WTC11 (cell line): ENCODE data around the gene DMD. TPM values are rescaled to one million over a fixed set of nuclear protein-coding genes. Genes with fewer than 3 reads are reported as not detected.

Experiments
- ATAC-seq: fragments of 200-7000 bp; cut with Tn5 transposase; 2 replicates; pipeline ENCODE4 v1.10.0; 2021; ENCODE audit warnings: mild to moderate bottlenecking, moderate library complexity
- CTCF ChIA-PET: fragments of 300-600 bp; sonication (Branson Sonifier 250); formaldehyde crosslinking; loops from one replicate; lab custom pipeline; 2021; ENCODE audit warnings: antibody characterized with exemption; lab: Charles Lee
- POLR2A ChIA-PET: fragments of 350-600 bp; sonication (Branson Sonifier 250); formaldehyde crosslinking; loops from one replicate; lab custom pipeline; 2021; ENCODE audit warnings: antibody characterized with exemption; lab: Charles Lee
- DNase-seq: peaks from one replicate; pipeline ENCODE4 v3.0.0; 2021; ENCODE audit warnings: low spot score
- H3K27ac Mint-ChIP-seq: 2 replicates; pipeline ENCODE4 v1.8.0; 2021; ENCODE audit warnings: mixed read lengths
- H3K27me3 Mint-ChIP-seq: 2 replicates; pipeline ENCODE4 v1.8.0; 2021; ENCODE audit warnings: low read depth, mild to moderate bottlenecking, moderate library complexity, mixed read lengths
- H3K36me3 Mint-ChIP-seq: 2 replicates; pipeline ENCODE4 v1.8.0; 2021; ENCODE audit warnings: mixed read lengths
- H3K4me1 Mint-ChIP-seq: 2 replicates; pipeline ENCODE4 v1.8.0; 2022; ENCODE audit warnings: mixed read lengths
- H3K4me3 Mint-ChIP-seq: 2 replicates; pipeline ENCODE4 v1.8.0; 2021; ENCODE audit warnings: mild to moderate bottlenecking, moderate library complexity, mixed read lengths
- H3K9me3 Mint-ChIP-seq: 2 replicates; pipeline ENCODE4 v1.8.0; 2021; ENCODE audit warnings: mixed read lengths
- ATF6 ChIP-seq: sonication (generic); formaldehyde crosslinking; IDR thresholded peaks from 2 replicates; pipeline ENCODE4 v1.8.1; 2023; ENCODE audit warnings: mild to moderate bottlenecking, missing genetic modification reagents
- E2F4 ChIP-seq: sonication (generic); formaldehyde crosslinking; IDR thresholded peaks from 2 replicates; pipeline ENCODE4 v1.8.1; 2022; ENCODE audit warnings: low read depth, mild to moderate bottlenecking, moderate library complexity, missing genetic modification reagents, borderline replicate concordance
- FOXJ3 ChIP-seq: sonication (generic); formaldehyde crosslinking; IDR thresholded peaks from 2 replicates; pipeline ENCODE4 v1.9.0; 2021; ENCODE audit warnings: missing genetic modification reagents, mild to moderate bottlenecking, borderline replicate concordance
- FOXK1 ChIP-seq: sonication (generic); formaldehyde crosslinking; IDR thresholded peaks from 2 replicates; pipeline ENCODE4 v1.8.0; 2022; ENCODE audit warnings: mild to moderate bottlenecking, moderate library complexity, missing genetic modification reagents
- FOXP1 ChIP-seq: sonication (generic); formaldehyde crosslinking; IDR thresholded peaks from 2 replicates; pipeline ENCODE4 v1.8.0; 2022; ENCODE audit warnings: missing genetic modification reagents, mild to moderate bottlenecking, moderate library complexity, borderline replicate concordance
- GRHL2 ChIP-seq: fragments of 250-450 bp; sonication (Bioruptor Pico); IDR thresholded peaks from 2 replicates; pipeline ENCODE4 v1.8.0; 2022; ENCODE audit warnings: mild to moderate bottlenecking, moderate library complexity; ENCODE audit not compliant: insufficient replicate concordance, severe bottlenecking
- PRDM15 ChIP-seq: sonication (generic); formaldehyde crosslinking; IDR thresholded peaks from 2 replicates; pipeline ENCODE4 v1.8.0; 2022; ENCODE audit warnings: missing genetic modification reagents
- RELA ChIP-seq: sonication (generic); formaldehyde crosslinking; IDR thresholded peaks from 2 replicates; pipeline ENCODE4 v1.8.1; 2022; ENCODE audit warnings: missing genetic modification reagents, mild to moderate bottlenecking, borderline replicate concordance
- RORB ChIP-seq: fragments of 250-450 bp; sonication (Bioruptor Pico); IDR thresholded peaks from 2 replicates; pipeline ENCODE4 v1.9.0; 2021; ENCODE audit warnings: mild to moderate bottlenecking
- SMAD3 ChIP-seq: sonication (generic); formaldehyde crosslinking; IDR thresholded peaks from 2 replicates; pipeline ENCODE4 v1.8.0; 2022; ENCODE audit warnings: missing genetic modification reagents, mild to moderate bottlenecking, borderline replicate concordance
- USF1 ChIP-seq: sonication (generic); formaldehyde crosslinking; IDR thresholded peaks from 2 replicates; pipeline ENCODE4 v1.8.0; 2022; ENCODE audit warnings: mild to moderate bottlenecking, missing genetic modification reagents
- ZNF232 ChIP-seq: sonication (generic); formaldehyde crosslinking; IDR thresholded peaks from 2 replicates; pipeline ENCODE4 v1.8.0; 2022; ENCODE audit warnings: mild to moderate bottlenecking, missing genetic modification reagents
- ZNF281 ChIP-seq: sonication (generic); formaldehyde crosslinking; IDR thresholded peaks from 2 replicates; pipeline ENCODE4 v1.8.0; 2023; ENCODE audit warnings: mild to moderate bottlenecking, missing genetic modification reagents
- total RNA-seq: library from RNA; stranded (reverse); gene quantifications from 3 replicates; pipeline ENCODE4 v1.2.3, GENCODE V29; 2021
- TF ChIP-seq, protein P1 (sequence below): sonication (generic); formaldehyde crosslinking; IDR thresholded peaks from 2 replicates; pipeline ENCODE4 v1.8.1; 2022; ENCODE audit warnings: mild to moderate bottlenecking, moderate library complexity, missing genetic modification reagents
- TF ChIP-seq, protein P2 (sequence below): sonication (generic); formaldehyde crosslinking; IDR thresholded peaks from 2 replicates; pipeline ENCODE4 v1.8.0; 2023; ENCODE audit warnings: missing genetic modification reagents

Gene DMD
- total RNA-seq, 1 experiment from 2014 or later: 9.1 TPM

GRCh38 chrX:31679861-31680260, 1531.5 kb downstream of the DMD start:
- ChIA-PET CTCF (no interaction called here), POLR2A (no interaction called here)
- H3K27me3 Mint-ChIP-seq: no peaks in the 10 kb centered on the region
- DNase-seq: no peak
- H3K36me3 Mint-ChIP-seq: no peaks in the 10 kb centered on the region
- ATAC-seq: no peak
- H3K4me3 Mint-ChIP-seq: no peak overlapping the region
- H3K27ac Mint-ChIP-seq: no peak overlapping the region
- TF ChIP-seq RELA: no peak
- TF ChIP-seq, protein P1, sequence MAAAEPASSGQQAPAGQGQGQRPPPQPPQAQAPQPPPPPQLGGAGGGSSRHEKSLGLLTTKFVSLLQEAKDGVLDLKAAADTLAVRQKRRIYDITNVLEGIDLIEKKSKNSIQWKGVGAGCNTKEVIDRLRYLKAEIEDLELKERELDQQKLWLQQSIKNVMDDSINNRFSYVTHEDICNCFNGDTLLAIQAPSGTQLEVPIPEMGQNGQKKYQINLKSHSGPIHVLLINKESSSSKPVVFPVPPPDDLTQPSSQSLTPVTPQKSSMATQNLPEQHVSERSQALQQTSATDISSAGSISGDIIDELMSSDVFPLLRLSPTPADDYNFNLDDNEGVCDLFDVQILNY: no peak
- no peaks in the 10 kb centered on the region for H3K4me1 Mint-ChIP-seq
- H3K9me3 Mint-ChIP-seq: no peaks in the 10 kb centered on the region

GRCh38 chrX:31670245-31670644, 1541.1 kb downstream of the DMD start:
- Mint-ChIP-seq H3K27me3 (no peaks in the 10 kb centered on the region), H3K36me3 (0 out of 2 replicates have a peak, but pooled peaks cover 2% of the 10 kb centered on the region), H3K27ac (no peak overlapping the region), H3K4me3 (no peak overlapping the region), H3K9me3 (peaks cover 3% of the 10 kb centered on the region; the same call in 1 of the 2 replicates), H3K4me1 (no peaks in the 10 kb centered on the region)
- TF ChIP-seq SMAD3 (CRISPR knock-in tag): no peak
- TF ChIP-seq FOXJ3 (CRISPR knock-in tag): no peak
- TF ChIP-seq RORB (CRISPR knock-in tag): no peak
- no peak for TF ChIP-seq RELA
- no peak for TF ChIP-seq E2F4 (CRISPR knock-in tag)
- no peak for TF ChIP-seq ZNF232 (CRISPR knock-in tag)
- no peak for TF ChIP-seq ZNF281 (CRISPR knock-in tag)
- TF ChIP-seq ATF6: no peak
- TF ChIP-seq, protein P2, sequence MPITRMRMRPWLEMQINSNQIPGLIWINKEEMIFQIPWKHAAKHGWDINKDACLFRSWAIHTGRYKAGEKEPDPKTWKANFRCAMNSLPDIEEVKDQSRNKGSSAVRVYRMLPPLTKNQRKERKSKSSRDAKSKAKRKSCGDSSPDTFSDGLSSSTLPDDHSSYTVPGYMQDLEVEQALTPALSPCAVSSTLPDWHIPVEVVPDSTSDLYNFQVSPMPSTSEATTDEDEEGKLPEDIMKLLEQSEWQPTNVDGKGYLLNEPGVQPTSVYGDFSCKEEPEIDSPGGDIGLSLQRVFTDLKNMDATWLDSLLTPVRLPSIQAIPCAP (CRISPR knock-in tag): no peak
- DNase-seq: no peak
- no peak for ATAC-seq
- ChIA-PET POLR2A (no interaction called here), CTCF (no interaction called here)

DNA sequence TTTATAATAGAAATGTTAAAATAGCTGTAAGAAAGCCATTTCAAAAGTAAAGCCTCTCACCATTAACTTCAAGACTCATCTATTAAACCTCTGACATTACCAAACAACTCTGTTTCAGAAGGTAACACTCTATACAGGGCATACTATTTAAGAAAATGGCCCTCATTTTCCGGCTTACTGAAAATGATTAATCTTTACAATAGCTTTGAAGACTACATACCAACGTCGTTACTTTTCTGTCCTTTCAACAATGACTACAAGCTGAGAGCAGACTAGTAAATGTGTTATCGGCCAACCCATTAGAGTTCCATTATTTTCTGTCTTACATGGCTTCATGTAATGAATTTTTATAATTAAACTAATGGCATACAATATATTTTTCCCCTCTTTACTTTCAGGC, 1545.9 kb downstream of the DMD start:
- ATAC-seq (no peak), DNase-seq (no peak)
- no peaks in the 10 kb centered on the region for H3K36me3 Mint-ChIP-seq
- no peaks in the 10 kb centered on the region; the same call in 1 of the 2 replicates for H3K27me3 Mint-ChIP-seq
- H3K27ac Mint-ChIP-seq: no peak overlapping the region
- ChIA-PET CTCF (no interaction called here), POLR2A (no interaction called here)
- H3K4me3 Mint-ChIP-seq: no peak overlapping the region
- peaks cover 17% of the 10 kb centered on the region for H3K4me1 Mint-ChIP-seq
- no peaks in the 10 kb centered on the region for H3K9me3 Mint-ChIP-seq
- TF ChIP-seq FOXP1 (CRISPR knock-in tag): no peak
- no peak for TF ChIP-seq ZNF232 (CRISPR knock-in tag)
- TF ChIP-seq, protein P2 (CRISPR knock-in tag): no peak
- TF ChIP-seq ZNF281 (CRISPR knock-in tag): no peak
- TF ChIP-seq PRDM15 (CRISPR knock-in tag): no peak
- TF ChIP-seq FOXK1 (CRISPR knock-in tag): no peak
- no peak for TF ChIP-seq GRHL2 (CRISPR knock-in tag)
- TF ChIP-seq USF1 (CRISPR knock-in tag): no peak
